HepG2 (cell line): ENCODE data around the gene SLC12A5. TPM values are rescaled to one million over a fixed set of nuclear protein-coding genes. Genes with fewer than 3 reads are reported as not detected.

ENCODE experiments used
- AHR ChIP-seq: IDR thresholded peaks from 2 replicates; pipeline ENCODE4 v1.6.1; 2018; ENCODE audit warnings: missing genetic modification reagents, missing compliant biosample characterization
- BHLHE40 ChIP-seq: IDR thresholded peaks from 2 replicates; pipeline ENCODE4 v1.6.1; 2011; ENCODE audit warnings: low read length, improper control_type of control experiment
- FOXC1 ChIP-seq: sonication (generic); formaldehyde crosslinking; IDR thresholded peaks from 2 replicates; pipeline ENCODE4 v1.8.0; 2022; ENCODE audit warnings: mild to moderate bottlenecking, missing genetic modification reagents, borderline replicate concordance
- FUBP1 ChIP-seq: sonication (generic); formaldehyde crosslinking; IDR thresholded peaks from 2 replicates; pipeline ENCODE4 v1.5.1; 2020; ENCODE audit warnings: missing genetic modification reagents, mild to moderate bottlenecking, borderline replicate concordance
- KDM3A ChIP-seq: IDR thresholded peaks from 2 replicates; pipeline ENCODE4 v1.6.1; 2018; ENCODE audit warnings: low read depth, missing compliant biosample characterization
- KLF13 ChIP-seq: sonication (generic); formaldehyde crosslinking; IDR thresholded peaks from 2 replicates; pipeline ENCODE4 v1.4.0; 2020; ENCODE audit warnings: mild to moderate bottlenecking, missing genetic modification reagents
- MAFF ChIP-seq: IDR thresholded peaks from 2 replicates; pipeline ENCODE4 v1.6.1; 2011; ENCODE audit warnings: low read depth, low read length, improper control_type of control experiment
- RXRA ChIP-seq: sonication (generic); formaldehyde crosslinking; IDR thresholded peaks from 2 replicates; pipeline ENCODE4 v1.5.1; 2020; ENCODE audit warnings: missing genetic modification reagents
- SMARCE1 ChIP-seq: fragments of 450-650 bp; IDR thresholded peaks from 2 replicates; pipeline ENCODE4 v1.6.1; 2017; ENCODE audit warnings: borderline replicate concordance
- WIZ ChIP-seq: sonication (generic); formaldehyde crosslinking; IDR thresholded peaks from 2 replicates; pipeline ENCODE4 v1.5.1; 2020; ENCODE audit warnings: mild to moderate bottlenecking, missing genetic modification reagents
- ZKSCAN5 ChIP-seq: sonication (generic); formaldehyde crosslinking; IDR thresholded peaks from 2 replicates; pipeline ENCODE4 v1.5.1; 2020; ENCODE audit warnings: mild to moderate bottlenecking, missing genetic modification reagents
- ZNF235 ChIP-seq: sonication (generic); formaldehyde crosslinking; IDR thresholded peaks from 2 replicates; pipeline ENCODE4 v1.8.1; 2023; ENCODE audit warnings: mild to moderate bottlenecking, missing genetic modification reagents, borderline replicate concordance
- ZNF24 ChIP-seq: fragments of 450-650 bp; IDR thresholded peaks from 2 replicates; pipeline ENCODE4 v1.6.1; 2017; ENCODE audit warnings: antibody characterized with exemption, mild to moderate bottlenecking
- ZNF263 ChIP-seq: sonication (generic); formaldehyde crosslinking; IDR thresholded peaks from 2 replicates; pipeline ENCODE4 v1.4.0; 2020; ENCODE audit warnings: missing genetic modification reagents
- ZNF572 ChIP-seq: sonication (generic); formaldehyde crosslinking; IDR thresholded peaks from 2 replicates; pipeline ENCODE4 v1.5.1; 2020; ENCODE audit warnings: mild to moderate bottlenecking, missing genetic modification reagents
- ZNF672 ChIP-seq: sonication (generic); formaldehyde crosslinking; IDR thresholded peaks from 2 replicates; pipeline ENCODE4 v1.8.1; 2022; ENCODE audit warnings: missing genetic modification reagents
- polyA plus RNA-seq, 8 experiments: library from polyadenylated mRNA; depleted of rRNA in 3 of 8; stranded (reverse) in 7 of 8; unstranded in 1 of 8; fragments of >200 nt; fragmentation: Illumina TruSeq in 4 of 8; extraction: Trizol in 4 of 8; gene quantifications; 2 replicates each; pipeline versions ENCODE4 v1.2.1 to v1.2.3, GENCODE V29; 2011 to 2016; ENCODE audit warnings: low read depth in 4 of 8, missing spikeins in 1 of 8, mixed read lengths in 1 of 8; ENCODE audit not compliant: insufficient read depth in 1 of 8
- total RNA-seq, 5 experiments: library from RNA; depleted of rRNA; stranded (reverse); fragments of >200 nt; fragmentation: Illumina TruSeq; extraction: Trizol; gene quantifications; 2 replicates each; pipeline ENCODE4 v1.2.3, GENCODE V29; 2016; ENCODE audit warnings: low read depth in 1 of 5
- TF ChIP-seq, protein P1 (sequence below): sonication (generic); formaldehyde crosslinking; IDR thresholded peaks from 2 replicates; pipeline ENCODE4 v1.4.0; 2020; ENCODE audit warnings: mild to moderate bottlenecking, missing genetic modification reagents, borderline replicate concordance
- TF ChIP-seq, protein P2 (sequence below): sonication (generic); formaldehyde crosslinking; IDR thresholded peaks from 2 replicates; pipeline ENCODE4 v1.5.0; 2020; ENCODE audit warnings: mild to moderate bottlenecking, missing genetic modification reagents, borderline replicate concordance

SLC12A5 gene
- total and polyA plus RNA-seq, 2 of the 13 experiments (the other 11 are each of a cell fraction or from before 2014, with no cell fraction given) = 4.3 to 5.4 TPM

DNA sequence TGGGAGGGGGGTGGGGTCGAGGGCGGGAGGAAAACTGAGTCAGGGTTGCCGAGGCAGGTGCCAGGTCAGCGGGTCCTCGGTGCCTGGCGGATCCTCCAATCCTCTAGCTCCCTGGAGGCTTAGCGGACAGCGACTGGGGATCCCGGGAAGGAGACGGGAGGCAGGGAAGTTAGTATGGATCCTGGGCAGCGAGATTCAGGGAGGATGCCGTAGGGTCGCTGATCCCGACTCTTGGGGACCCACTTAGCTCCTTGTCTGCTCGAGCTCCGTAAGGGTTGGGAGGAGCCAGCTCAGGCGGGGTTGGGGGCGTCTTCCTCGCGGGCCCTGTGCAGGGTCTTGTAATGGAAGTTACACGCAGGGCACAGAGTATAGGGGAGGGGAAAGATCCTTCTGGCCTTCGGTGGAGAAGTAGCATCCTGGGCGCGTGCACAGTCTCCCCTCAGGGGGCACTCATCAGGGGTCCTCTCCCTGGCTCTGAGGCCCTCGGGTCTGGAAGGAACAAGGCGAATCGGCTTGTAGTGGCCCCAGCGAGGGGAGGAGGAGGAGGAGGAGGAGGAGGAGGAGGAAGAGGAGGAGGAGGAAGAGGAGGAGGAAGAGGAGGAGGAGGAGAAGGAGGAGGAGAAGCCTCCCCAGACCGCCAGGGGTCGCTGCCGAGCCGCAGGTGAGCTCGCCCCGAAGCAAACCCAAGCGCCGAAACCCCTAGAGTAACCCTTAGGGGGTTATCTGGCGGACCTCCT lies 6.4 kb upstream of the SLC12A5 start (continued):
- TF ChIP-seq KDM3A (CRISPR knock-in tag) (no peak), ZNF572 (CRISPR knock-in tag) (no peak), MAFF (no peak), SMARCE1 (no peak), FUBP1 (no peak), AHR (no peak), WIZ (CRISPR knock-in tag) (0 out of 2 replicates have a peak, but pooled peaks have one; percentile 14), ZNF235 (CRISPR knock-in tag) (no peak), BHLHE40 (no peak), ZNF24 (no peak), ZNF263 (peak; percentile 99), ZKSCAN5 (CRISPR knock-in tag) (no peak), KLF13 (CRISPR knock-in tag) (peak; percentile 41; the same call in 1 of the 2 replicates), RXRA (CRISPR knock-in tag) (peak; percentile 43; the same call in 1 of the 2 replicates), ZNF672 (no peak), FOXC1 (CRISPR knock-in tag) (no peak)
- TF ChIP-seq, protein P1, sequence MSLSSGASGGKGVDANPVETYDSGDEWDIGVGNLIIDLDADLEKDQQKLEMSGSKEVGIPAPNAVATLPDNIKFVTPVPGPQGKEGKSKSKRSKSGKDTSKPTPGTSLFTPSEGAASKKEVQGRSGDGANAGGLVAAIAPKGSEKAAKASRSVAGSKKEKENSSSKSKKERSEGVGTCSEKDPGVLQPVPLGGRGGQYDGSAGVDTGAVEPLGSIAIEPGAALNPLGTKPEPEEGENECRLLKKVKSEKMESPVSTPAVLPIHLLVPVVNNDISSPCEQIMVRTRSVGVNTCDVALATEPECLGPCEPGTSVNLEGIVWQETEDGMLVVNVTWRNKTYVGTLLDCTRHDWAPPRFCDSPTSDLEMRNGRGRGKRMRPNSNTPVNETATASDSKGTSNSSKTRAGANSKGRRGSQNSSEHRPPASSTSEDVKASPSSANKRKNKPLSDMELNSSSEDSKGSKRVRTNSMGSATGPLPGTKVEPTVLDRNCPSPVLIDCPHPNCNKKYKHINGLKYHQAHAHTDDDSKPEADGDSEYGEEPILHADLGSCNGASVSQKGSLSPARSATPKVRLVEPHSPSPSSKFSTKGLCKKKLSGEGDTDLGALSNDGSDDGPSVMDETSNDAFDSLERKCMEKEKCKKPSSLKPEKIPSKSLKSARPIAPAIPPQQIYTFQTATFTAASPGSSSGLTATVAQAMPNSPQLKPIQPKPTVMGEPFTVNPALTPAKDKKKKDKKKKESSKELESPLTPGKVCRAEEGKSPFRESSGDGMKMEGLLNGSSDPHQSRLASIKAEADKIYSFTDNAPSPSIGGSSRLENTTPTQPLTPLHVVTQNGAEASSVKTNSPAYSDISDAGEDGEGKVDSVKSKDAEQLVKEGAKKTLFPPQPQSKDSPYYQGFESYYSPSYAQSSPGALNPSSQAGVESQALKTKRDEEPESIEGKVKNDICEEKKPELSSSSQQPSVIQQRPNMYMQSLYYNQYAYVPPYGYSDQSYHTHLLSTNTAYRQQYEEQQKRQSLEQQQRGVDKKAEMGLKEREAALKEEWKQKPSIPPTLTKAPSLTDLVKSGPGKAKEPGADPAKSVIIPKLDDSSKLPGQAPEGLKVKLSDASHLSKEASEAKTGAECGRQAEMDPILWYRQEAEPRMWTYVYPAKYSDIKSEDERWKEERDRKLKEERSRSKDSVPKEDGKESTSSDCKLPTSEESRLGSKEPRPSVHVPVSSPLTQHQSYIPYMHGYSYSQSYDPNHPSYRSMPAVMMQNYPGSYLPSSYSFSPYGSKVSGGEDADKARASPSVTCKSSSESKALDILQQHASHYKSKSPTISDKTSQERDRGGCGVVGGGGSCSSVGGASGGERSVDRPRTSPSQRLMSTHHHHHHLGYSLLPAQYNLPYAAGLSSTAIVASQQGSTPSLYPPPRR (CRISPR knock-in tag) = no peak
- TF ChIP-seq, protein P2, sequence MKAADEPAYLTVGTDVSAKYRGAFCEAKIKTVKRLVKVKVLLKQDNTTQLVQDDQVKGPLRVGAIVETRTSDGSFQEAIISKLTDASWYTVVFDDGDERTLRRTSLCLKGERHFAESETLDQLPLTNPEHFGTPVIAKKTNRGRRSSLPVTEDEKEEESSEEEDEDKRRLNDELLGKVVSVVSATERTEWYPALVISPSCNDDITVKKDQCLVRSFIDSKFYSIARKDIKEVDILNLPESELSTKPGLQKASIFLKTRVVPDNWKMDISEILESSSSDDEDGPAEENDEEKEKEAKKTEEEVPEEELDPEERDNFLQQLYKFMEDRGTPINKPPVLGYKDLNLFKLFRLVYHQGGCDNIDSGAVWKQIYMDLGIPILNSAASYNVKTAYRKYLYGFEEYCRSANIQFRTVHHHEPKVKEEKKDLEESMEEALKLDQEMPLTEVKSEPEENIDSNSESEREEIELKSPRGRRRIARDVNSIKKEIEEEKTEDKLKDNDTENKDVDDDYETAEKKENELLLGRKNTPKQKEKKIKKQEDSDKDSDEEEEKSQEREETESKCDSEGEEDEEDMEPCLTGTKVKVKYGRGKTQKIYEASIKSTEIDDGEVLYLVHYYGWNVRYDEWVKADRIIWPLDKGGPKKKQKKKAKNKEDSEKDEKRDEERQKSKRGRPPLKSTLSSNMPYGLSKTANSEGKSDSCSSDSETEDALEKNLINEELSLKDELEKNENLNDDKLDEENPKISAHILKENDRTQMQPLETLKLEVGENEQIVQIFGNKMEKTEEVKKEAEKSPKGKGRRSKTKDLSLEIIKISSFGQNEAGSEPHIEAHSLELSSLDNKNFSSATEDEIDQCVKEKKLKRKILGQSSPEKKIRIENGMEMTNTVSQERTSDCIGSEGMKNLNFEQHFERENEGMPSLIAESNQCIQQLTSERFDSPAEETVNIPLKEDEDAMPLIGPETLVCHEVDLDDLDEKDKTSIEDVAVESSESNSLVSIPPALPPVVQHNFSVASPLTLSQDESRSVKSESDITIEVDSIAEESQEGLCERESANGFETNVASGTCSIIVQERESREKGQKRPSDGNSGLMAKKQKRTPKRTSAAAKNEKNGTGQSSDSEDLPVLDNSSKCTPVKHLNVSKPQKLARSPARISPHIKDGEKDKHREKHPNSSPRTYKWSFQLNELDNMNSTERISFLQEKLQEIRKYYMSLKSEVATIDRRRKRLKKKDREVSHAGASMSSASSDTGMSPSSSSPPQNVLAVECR = peak; percentile 23; the same call in 1 of the 2 replicates
